HepG2 (cell line): ENCODE data around the gene TJAP1. TPM values are rescaled to one million over a fixed set of nuclear protein-coding genes. Genes with fewer than 3 reads are reported as not detected.
A peak's percentile ranks its signal among the peaks of the same experiment; 100 is the strongest.

Experiments used
- ATAC-seq: fragments of 200-7000 bp; cut with Tn5 transposase; 3 replicates; pipeline ENCODE4 v1.9.1; 2020; ENCODE audit warnings: mild to moderate bottlenecking, moderate library complexity
- BruUV-seq: library from RNA; stranded (reverse); fragments of 400-500 nt; replicated peaks from 2 replicates; lab custom pipeline; 2021; lab: Mats Ljungman, UMichigan
- CTCF ChIA-PET: fragments of 300-600 bp; formaldehyde crosslinking; extraction: SDS; loops from one replicate; lab custom pipeline; 2021; ENCODE audit warnings: low total read pairs, inconsistent platforms, low intra/inter-chr PET ratio; lab: Yijun Ruan, JAX
- POLR2A ChIA-PET: fragments of 350-600 bp; sonication (Branson Sonifier 250); formaldehyde crosslinking; loops from one replicate; lab custom pipeline; 2020; ENCODE audit warnings: antibody characterized with exemption, inconsistent platforms; lab: Yijun Ruan, JAX
- DNase-seq: peaks from one replicate; pipeline ENCODE4 v3.0.0-alpha.2; 2015; ENCODE audit warnings: low spot score
- FAIRE-seq: peaks from 3 replicates; lab custom pipeline; 2011; peaks lifted over from hg19 to GRCh38; lab: Jason Lieb, UNC
- H2AFZ ChIP-seq: one replicate; pipeline ENCODE4 v1.6.1; 2011; ENCODE audit warnings: low read length, inconsistent platforms
- H3K27ac ChIP-seq: fragments of 300-600 bp; 3 replicates; pipeline ENCODE4 v1.8.0; 2011; ENCODE audit warnings: mixed run types, mild to moderate bottlenecking, mixed read lengths, low read length, inconsistent platforms; ENCODE audit not compliant: insufficient read depth; ENCODE audit errors: extremely low read length
- H3K27me3 ChIP-seq, 2 experiments: fragments of 200-600 bp in 1 of 2; 2 replicates in 1 of 2; 3 replicates in 1 of 2; pipeline versions ENCODE4 v1.6.0 to v1.8.0; 2011; ENCODE audit warnings: low read length in 2 of 2, mild to moderate bottlenecking in 2 of 2, moderate library complexity in 2 of 2, inconsistent platforms in 1 of 2; ENCODE audit not compliant: insufficient read depth in 2 of 2, control insufficient read depth in 1 of 2
- H3K36me3 ChIP-seq, 2 experiments: fragments of 200-600 bp in 1 of 2; replicated peaks in 1 of 2; 2 replicates in 1 of 2; 3 replicates in 1 of 2; pipeline versions ENCODE4 v1.5.1 to v1.8.0; 2011; ENCODE audit warnings: low read length in 2 of 2, inconsistent platforms in 1 of 2; ENCODE audit not compliant: insufficient read depth in 2 of 2, control insufficient read depth in 1 of 2
- H3K4me1 ChIP-seq: 2 replicates; pipeline ENCODE4 v1.5.1; 2012; ENCODE audit warnings: low read length, inconsistent platforms; ENCODE audit not compliant: insufficient read depth
- H3K4me2 ChIP-seq: 2 replicates; pipeline ENCODE4 v1.6.0; 2011; ENCODE audit warnings: low read depth, low read length, inconsistent platforms
- H3K4me3 ChIP-seq, 3 experiments: fragments of 200-600 bp in 1 of 3; sonication (generic), shearing (Covaris generic) in 1 of 3; replicated peaks in 1 of 3; 2 replicates each; pipeline ENCODE4 v1.5.1; 2011 to 2016; ENCODE audit warnings: low read length in 3 of 3, inconsistent platforms in 2 of 3, low read depth in 2 of 3, mild to moderate bottlenecking in 2 of 3, control low read depth in 1 of 3, mixed read lengths in 1 of 3; ENCODE audit not compliant: insufficient read depth in 1 of 3
- H3K79me2 ChIP-seq: one replicate; pipeline ENCODE4 v1.6.1; 2011; ENCODE audit warnings: low read length, inconsistent platforms; ENCODE audit not compliant: insufficient read depth
- H3K9ac ChIP-seq: 2 replicates; pipeline ENCODE4 v1.6.0; 2011; ENCODE audit warnings: mild to moderate bottlenecking, low read depth, low read length, inconsistent platforms; ENCODE audit not compliant: insufficient read depth
- H3K9me3 ChIP-seq: 2 replicates; pipeline ENCODE4 v1.5.1; 2012; ENCODE audit warnings: mild to moderate bottlenecking, low read length
- H4K20me1 ChIP-seq: 2 replicates; pipeline ENCODE4 v1.6.0; 2011; ENCODE audit warnings: inconsistent platforms, mild to moderate bottlenecking, low read length, moderate library complexity; ENCODE audit not compliant: insufficient read depth
- ESRRA ChIP-seq: sonication (generic); formaldehyde crosslinking; IDR thresholded peaks from 2 replicates; pipeline ENCODE4 v1.5.1; 2020; ENCODE audit warnings: mild to moderate bottlenecking, low read depth, missing genetic modification reagents
- FOSL1 ChIP-seq: sonication (generic); formaldehyde crosslinking; IDR thresholded peaks from 2 replicates; pipeline ENCODE4 v1.9.0; 2021; ENCODE audit warnings: missing genetic modification reagents, borderline replicate concordance
- HOXA5 ChIP-seq: sonication (generic); formaldehyde crosslinking; IDR thresholded peaks from 2 replicates; pipeline ENCODE4 v1.4.0; 2020; ENCODE audit warnings: missing genetic modification reagents
- KIAA2018 ChIP-seq: sonication (generic); formaldehyde crosslinking; IDR thresholded peaks from 2 replicates; pipeline ENCODE4 v1.5.0; 2020; ENCODE audit warnings: mild to moderate bottlenecking, missing genetic modification reagents, borderline replicate concordance
- MED1 ChIP-seq: sonication (generic); formaldehyde crosslinking; IDR thresholded peaks from 2 replicates; pipeline ENCODE4 v1.4.0; 2020; ENCODE audit warnings: missing genetic modification reagents
- NRL ChIP-seq: sonication (generic); formaldehyde crosslinking; IDR thresholded peaks from 2 replicates; pipeline ENCODE4 v1.5.0; 2020; ENCODE audit warnings: missing genetic modification reagents, mild to moderate bottlenecking, moderate library complexity, borderline replicate concordance
- SP4 ChIP-seq: sonication (generic); formaldehyde crosslinking; IDR thresholded peaks from 2 replicates; pipeline ENCODE4 v1.8.1; 2023; ENCODE audit warnings: mild to moderate bottlenecking, missing genetic modification reagents
- ZBTB26 ChIP-seq: IDR thresholded peaks from 2 replicates; pipeline ENCODE4 v1.6.1; 2016; ENCODE audit warnings: missing compliant biosample characterization, missing genetic modification reagents, borderline replicate concordance
- ZNF331 ChIP-seq: sonication (generic); formaldehyde crosslinking; IDR thresholded peaks from 2 replicates; pipeline ENCODE4 v1.4.0; 2020; ENCODE audit warnings: missing genetic modification reagents
- WGBS: methylation state at CpG from one replicate; pipeline ENCODE4 v1.1.6; 2017; ENCODE audit warnings: low lambda C conversion rate; 5-methylcytosine and 5-hydroxymethylcytosine counted together
- in situ Hi-C: cut with HindIII; loops from 2 replicates; pipeline ENCODE4 v1.10.0; 2017; ENCODE audit warnings: low pct_unique_long_range_greater_than_20kb; ENCODE audit not compliant: extremely low pct_ligation_motif_present
- intact Hi-C: fragments of 100-400 bp; cut with micrococcal nuclease; formaldehyde crosslinking; loops from one replicate; pipeline ENCODE4 v1.10.0; 2022; ENCODE audit not compliant: unreplicated experiment
- polyA plus RNA-seq, 8 experiments: library from polyadenylated mRNA; depleted of rRNA in 3 of 8; stranded (reverse) in 7 of 8; unstranded in 1 of 8; fragments of >200 nt; fragmentation: Illumina TruSeq in 4 of 8; extraction: Trizol in 4 of 8; gene quantifications; 2 replicates each; pipeline versions ENCODE4 v1.2.1 to v1.2.3, GENCODE V29; 2011 to 2016; ENCODE audit warnings: low read depth in 4 of 8, missing spikeins in 1 of 8, mixed read lengths in 1 of 8; ENCODE audit not compliant: insufficient read depth in 1 of 8
- total RNA-seq, 5 experiments: library from RNA; depleted of rRNA; stranded (reverse); fragments of >200 nt; fragmentation: Illumina TruSeq; extraction: Trizol; gene quantifications; 2 replicates each; pipeline ENCODE4 v1.2.3, GENCODE V29; 2016; ENCODE audit warnings: low read depth in 1 of 5

TJAP1 gene
- total and polyA plus RNA-seq, 2 of the 13 experiments (the other 11 are each of a cell fraction or from before 2014, with no cell fraction given) = 15.7 to 41.6 TPM

GRCh38 chr6:43459535-43459934 is 17.8 kb upstream of the TJAP1 start (continued):
- TF ChIP-seq KIAA2018 = no peak
- TF ChIP-seq HOXA5 (CRISPR knock-in tag) = no peak
- no peak for TF ChIP-seq ESRRA (CRISPR knock-in tag)
- no peak for TF ChIP-seq FOSL1 (CRISPR knock-in tag)

- H3K9ac ChIP-seq = no peak overlapping the region
- no peaks in the 10 kb centered on the region for H4K20me1 ChIP-seq
- no peak for ATAC-seq
- intact Hi-C loops = no loop called here
- no peaks in the 10 kb centered on the region for H3K36me3 ChIP-seq
- WGBS = 44% methylated on average over 3 of the region's 4 CpGs
- no peak for DNase-seq
- H3K79me2 ChIP-seq = no peaks in the 10 kb centered on the region
- no peak overlapping the region for H2AFZ ChIP-seq
- no peaks in the 10 kb centered on the region for H3K9me3 ChIP-seq
- TF ChIP-seq NRL (no peak), HOXA5 (CRISPR knock-in tag) (no peak), ZNF331 (peak; percentile 99), ZBTB26 (CRISPR knock-in tag) (no peak), MED1 (no peak), SP4 (CRISPR knock-in tag) (no peak)
- no peak for FAIRE-seq
- peaks cover 20% of the 10 kb centered on the region for H3K4me1 ChIP-seq
- in situ Hi-C loops = no loop called here
- H3K4me2 ChIP-seq = no peak overlapping the region
- CTCF ChIA-PET = no interaction called here
- no peak overlapping the region for H3K4me3 ChIP-seq
- H3K27me3 ChIP-seq = peaks cover 0 to 5% of the 10 kb centered on the region in 2 experiments; a peak in 3 of 5 replicates
- BruUV-seq = no TSS peak
- POLR2A ChIA-PET = interaction anchor here (0.8 to 1.9 kb wide), 3 partner anchors 18 to 37 kb away, joined by 3 to 5 read pairs (median 4); partner anchors contain the start of gene TJAP1
- no peak overlapping the region for H3K27ac ChIP-seq
These were observed 17.3 kb upstream of the TJAP1 start for GRCh38 chr6:43460032-43460431.
